DMS 273 (cell line): ENCODE results near the gene CAMTA2.
"Not testable (repeated sequence)": the region's sequence is repeated elsewhere in the genome, so short reads cannot be mapped to it uniquely, and the experiment has no call there.

ENCODE experiments used
- DNase-seq: peaks from one replicate; lab custom pipeline; 2025; ENCODE audit not compliant: unreplicated experiment; lab: John Stamatoyannopoulos, UW

Gene CAMTA2, protein sequence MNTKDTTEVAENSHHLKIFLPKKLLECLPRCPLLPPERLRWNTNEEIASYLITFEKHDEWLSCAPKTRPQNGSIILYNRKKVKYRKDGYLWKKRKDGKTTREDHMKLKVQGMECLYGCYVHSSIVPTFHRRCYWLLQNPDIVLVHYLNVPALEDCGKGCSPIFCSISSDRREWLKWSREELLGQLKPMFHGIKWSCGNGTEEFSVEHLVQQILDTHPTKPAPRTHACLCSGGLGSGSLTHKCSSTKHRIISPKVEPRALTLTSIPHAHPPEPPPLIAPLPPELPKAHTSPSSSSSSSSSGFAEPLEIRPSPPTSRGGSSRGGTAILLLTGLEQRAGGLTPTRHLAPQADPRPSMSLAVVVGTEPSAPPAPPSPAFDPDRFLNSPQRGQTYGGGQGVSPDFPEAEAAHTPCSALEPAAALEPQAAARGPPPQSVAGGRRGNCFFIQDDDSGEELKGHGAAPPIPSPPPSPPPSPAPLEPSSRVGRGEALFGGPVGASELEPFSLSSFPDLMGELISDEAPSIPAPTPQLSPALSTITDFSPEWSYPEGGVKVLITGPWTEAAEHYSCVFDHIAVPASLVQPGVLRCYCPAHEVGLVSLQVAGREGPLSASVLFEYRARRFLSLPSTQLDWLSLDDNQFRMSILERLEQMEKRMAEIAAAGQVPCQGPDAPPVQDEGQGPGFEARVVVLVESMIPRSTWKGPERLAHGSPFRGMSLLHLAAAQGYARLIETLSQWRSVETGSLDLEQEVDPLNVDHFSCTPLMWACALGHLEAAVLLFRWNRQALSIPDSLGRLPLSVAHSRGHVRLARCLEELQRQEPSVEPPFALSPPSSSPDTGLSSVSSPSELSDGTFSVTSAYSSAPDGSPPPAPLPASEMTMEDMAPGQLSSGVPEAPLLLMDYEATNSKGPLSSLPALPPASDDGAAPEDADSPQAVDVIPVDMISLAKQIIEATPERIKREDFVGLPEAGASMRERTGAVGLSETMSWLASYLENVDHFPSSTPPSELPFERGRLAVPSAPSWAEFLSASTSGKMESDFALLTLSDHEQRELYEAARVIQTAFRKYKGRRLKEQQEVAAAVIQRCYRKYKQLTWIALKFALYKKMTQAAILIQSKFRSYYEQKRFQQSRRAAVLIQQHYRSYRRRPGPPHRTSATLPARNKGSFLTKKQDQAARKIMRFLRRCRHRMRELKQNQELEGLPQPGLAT

DNA sequence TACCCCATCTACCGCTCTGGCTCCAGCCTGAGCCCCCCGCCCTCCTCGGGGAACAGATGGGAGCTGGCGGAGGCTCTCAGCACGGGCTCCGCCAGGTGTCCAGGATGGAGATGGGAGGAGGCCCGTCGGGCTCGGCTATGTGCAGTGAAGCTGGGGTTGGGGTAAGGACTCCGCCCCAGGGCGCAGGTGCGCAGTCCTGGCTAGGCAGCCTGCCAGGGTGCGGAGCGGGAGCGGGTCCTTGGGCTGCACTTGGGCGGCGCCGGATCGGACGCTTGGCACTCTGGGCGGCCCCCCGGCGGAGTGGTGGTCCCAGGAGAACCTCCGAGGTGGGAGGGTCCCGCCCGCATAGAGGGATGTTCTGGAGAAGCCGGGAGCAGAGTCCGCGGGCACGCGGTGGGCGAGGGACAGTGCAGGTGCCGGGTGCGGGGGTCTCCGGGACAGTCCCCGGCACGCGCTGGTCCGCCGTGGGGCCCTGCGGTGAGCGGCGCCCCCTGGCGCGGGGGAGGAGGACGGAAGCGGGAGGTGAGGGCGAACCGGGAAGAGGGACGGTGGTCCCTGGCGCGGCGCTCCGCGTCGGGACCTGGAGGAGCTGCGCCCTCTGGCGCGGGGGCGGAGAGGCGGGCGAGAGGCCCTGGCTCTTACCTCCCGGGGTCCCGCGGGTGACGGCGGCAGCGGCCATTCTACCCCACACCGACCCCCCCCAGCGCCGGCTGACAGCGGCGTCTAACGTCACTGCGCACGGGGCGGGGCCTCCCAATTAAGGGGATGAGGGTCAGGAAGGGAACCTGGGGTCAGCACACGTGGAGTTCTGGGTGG, at the start of gene CAMTA2:
Gene CAMTA2, minus strand, starts transcription at position 725 of the 816 bp plus-strand sequence. CDS start 1,453 bp downstream, outside the sequence.
- peak; percentile 84 for DNase-seq

DNA sequence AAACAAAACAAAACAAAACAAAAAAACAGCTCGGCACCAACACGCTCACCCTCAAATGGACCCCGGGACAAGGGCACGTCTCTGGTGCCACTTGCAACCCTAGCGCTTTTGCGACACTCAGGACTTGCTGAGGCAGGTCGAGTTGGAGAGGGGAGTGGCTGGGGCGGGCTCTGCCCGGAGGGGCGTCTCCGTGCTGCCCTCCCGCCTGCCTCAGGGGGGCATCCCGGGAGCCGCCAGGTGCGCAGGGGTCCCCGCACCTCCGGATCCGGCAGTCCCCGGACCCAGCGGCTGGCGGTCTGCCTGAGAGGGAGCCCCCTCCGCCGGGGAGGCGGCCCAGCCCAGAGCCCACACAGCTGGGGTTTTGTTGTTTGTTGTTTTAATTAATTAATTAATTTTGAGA, 47.8 kb upstream of the CAMTA2 start, which contains the start of gene SLC52A1:
Gene SLC52A1, minus strand, starts transcription at position 112 of the 400 bp plus-strand sequence. CDS start 820 bp downstream, outside the sequence.
- no peak for DNase-seq

DNA sequence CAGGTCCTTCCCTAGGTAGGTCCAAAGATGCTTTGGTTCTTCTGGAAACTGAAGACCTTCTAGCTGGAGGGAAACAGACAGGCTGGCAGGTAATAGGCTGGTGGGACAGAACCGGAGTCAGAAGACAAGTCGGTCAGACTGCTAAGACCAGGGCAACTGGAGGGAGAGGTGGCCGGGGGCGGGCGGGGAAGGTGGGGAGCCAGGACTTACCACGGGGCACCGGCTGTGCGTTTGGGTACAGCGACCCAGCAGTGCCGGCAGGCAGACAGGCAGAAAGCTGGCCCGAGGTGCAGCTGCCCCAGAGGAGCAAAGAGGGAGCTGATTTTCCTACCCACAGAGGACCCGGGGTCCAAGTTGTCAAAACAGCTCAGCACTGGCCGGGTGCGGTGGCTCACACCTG, 47.2 kb upstream of the CAMTA2 start:
- no peak for DNase-seq

DNA sequence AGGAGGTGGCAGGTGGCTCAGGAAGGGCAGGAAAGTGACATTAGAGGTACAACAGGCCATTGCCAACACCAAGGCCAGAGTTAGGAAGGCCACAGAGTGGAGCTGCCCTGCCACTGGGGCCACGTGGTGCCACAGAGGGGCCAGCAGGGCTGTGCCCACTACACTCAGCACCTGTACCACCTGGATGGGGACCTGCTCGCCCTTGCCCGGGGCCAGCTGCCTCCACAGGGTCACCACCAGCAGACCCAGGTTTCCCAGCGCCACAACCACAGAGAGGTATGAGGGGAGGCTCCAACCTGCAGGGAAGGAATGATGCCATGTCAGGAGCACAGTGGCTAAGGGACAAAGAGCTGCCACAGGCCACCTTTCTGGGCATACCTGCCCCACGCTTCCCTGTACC, 46.6 kb upstream of the CAMTA2 start:
- no peak for DNase-seq

DNA sequence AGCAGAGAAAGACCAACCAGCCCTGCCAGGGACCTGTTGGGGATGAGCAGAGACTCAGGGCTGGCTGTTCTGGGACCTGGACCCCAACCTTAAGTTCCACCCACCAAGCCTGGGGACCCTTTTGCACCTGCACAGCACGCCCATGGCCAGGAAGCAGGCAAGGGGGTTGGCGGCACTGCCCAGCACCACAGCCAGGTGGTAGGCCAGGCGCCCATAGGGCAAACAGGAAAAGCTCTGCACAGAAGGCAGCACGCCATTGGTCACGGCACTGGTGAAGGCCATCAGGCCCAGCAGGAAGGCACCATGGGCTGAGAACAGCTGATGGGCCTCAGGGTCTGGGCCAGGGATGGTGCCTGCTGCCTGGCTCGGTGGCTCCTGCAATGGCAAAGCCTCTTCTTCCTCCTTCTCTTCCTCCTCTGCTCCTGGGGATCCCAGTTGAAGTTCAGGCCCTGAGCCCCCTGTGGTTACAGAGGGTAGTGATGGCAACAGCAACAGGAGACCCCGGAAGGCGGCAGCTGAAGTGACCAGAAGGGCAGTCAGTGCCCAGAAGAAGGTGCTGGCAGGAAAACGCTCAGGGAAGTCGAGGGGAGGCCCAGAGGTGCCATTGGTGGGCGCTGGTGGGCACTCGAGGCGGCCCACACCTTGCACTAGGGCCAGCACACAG, 46.0 kb upstream of the CAMTA2 start:
- no peak for DNase-seq

DNA sequence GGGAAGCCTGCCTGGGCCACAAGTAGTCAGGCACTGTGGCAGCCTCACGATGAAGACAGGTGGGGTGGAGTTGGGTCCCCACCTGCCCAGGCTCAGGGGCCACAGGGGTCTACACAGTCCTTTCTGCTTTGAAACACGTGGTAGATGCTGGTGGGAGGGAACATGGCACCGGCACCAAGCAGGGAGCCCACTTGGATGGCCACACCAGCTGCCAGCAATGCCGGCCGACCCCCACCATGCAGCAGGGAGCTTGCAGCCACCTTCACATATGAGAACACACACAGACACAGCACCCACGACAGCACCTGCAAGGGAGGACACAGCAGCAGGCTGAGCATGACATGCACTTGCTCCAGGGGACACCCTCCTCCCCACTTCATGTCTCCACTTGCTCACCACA, 45.4 kb upstream of the CAMTA2 start:
- DNase-seq = no peak

DNA sequence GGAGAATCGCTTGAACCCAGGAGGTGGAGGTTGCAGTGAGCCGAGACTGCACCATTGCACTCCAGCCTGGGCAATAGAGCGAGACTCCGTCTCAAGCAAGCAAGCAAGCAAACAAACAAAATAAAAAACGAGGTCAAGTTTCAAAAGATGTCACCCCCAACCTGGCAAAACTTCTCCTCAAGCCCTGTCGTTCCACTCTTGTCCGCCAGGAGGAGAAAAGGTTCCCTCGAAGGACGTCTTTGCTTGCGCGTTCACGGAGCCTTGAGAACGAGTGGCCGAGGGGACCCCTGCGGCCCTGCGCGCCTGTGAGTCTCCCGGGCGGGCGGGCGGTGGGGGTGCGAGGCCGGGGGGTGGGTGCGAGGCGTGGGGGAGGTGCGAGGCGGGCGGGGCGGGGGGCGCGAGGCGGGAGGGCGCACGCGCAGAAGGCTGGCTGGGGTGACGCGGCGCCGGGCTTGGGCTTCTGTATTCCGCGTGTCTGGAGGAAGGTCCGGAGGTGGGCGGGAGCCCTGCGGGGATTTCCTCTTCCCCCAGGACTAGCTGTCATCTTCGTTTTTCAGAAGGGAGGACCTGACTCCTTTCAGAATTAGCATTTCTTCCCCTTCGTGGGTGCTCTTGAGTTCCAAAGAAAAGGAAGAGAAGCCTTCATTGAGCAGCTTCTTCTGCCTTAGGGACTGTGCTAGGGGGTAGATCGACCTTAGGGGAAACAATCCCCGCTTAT, 44.0 kb upstream of the CAMTA2 start:
- peak; percentile 85 for DNase-seq

DNA sequence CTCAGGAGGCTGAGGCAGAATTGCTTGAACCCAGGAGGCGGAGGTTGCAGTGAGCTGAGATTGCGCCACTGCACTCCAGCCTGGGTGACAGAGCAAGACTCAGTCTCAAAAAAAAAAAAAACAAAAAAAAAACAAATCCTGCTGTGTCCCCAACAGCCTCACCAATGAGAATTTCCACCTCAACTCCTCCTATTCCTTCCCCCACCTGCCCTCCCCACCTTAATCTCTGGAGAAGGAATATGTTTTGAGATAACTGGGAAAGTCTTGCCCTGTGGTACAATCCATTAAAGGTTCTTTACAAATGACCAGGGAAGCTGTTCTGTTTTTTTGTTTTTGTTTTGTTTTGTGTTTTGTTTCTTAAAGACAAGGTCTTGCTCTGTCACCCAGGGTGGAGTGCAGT, 42.7 kb upstream of the CAMTA2 start:
- not testable (repeated sequence) for DNase-seq

DNA sequence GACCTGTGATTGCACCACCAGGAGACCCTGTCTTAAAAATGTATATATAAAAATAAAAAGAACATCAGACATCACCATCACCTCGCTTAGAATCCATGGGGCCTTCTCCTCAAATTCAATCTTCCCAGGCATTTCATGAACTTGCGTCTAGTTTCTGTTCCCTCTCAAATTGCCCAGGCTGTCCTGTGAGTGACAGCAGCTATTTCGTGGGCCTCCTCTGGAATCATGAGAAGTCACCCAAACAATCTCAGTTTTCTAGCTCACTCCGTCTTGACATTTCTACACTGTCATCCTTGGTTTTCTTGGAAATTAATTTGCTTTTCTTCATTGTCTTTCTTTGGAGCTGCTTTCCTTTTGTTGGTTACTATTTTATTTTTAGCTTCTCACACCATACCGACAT, 40.4 kb upstream of the CAMTA2 start:
- no peak for DNase-seq

DNA sequence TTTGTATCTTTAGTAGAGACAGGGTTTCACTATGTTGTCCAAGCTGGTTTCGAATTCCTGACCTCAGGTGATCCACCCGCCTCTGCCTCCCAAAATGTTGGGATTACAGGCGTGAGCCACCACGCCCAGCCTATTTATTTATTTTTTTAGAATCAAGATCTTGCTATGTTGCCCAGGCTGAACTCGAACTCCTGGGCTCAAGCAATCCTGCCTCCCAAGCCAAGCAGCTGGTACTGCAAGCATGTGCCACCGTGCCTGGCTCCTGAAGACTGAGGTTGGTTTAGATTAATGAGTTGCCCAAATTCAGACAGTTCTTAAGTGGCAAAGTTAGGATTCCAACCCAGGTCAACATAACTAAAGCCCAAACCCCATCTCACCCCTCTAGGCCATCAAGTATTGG, 39.8 kb upstream of the CAMTA2 start:
- DNase-seq = no peak

DNA sequence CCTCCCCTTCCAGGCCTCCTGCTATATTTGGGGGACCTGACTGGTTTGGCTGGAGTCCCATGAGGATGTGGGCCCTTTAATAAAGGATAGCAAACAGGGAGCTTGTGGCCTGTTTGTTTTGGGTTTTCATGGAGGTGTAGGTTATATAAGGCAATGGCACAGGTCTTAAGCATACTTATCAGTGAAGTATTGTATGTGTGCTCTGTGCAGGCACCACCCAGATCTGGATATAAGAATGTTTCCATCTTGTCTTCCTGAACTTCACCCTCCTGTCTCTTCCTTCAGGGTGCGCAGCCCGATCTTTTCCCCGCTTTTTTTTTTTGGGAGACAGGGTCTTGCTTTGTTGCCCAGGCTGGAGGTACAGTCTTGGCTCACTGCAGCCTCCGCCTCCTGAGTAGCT, 37.1 kb upstream of the CAMTA2 start:
- DNase-seq = no peak

DNA sequence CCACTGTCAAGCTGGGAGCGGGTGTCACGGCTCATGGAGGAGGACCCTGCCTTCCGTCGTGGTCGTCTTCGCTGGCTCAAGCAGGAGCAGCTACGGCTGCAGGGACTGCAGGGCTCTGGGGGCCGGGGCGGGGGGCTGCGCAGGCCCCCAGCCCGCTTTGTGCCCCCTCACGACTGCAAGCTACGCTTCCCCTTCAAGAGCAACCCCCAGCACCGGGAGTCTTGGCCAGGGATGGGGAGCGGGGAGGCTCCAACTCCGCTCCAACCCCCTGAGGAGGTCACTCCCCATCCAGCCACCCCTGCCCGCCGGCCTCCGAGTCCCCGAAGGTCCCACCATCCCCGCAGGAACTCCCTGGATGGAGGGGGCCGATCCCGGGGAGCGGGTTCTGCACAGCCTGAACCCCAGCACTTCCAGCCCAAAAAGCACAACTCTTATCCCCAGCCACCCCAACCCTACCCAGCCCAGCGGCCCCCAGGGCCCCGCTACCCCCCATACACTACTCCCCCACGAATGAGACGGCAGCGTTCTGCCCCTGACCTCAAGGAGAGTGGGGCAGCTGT, 36.2 kb upstream of the CAMTA2 start:
- DNase-seq = no peak

DNA sequence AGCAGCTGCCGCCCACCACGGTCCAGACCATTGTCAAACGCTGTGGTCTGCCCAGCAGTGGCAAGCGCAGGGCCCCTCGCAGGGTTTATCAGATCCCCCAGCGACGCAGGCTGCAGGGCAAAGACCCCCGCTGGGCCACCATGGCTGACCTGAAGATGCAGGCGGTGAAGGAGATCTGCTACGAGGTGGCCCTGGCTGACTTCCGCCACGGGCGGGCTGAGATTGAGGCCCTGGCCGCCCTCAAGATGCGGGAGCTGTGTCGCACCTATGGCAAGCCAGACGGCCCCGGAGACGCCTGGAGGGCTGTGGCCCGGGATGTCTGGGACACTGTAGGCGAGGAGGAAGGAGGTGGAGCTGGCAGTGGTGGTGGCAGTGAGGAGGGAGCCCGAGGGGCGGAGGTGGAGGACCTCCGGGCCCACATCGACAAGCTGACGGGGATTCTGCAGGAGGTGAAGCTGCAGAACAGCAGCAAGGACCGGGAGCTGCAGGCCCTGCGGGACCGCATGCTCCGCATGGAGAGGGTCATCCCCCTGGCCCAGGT, 34.8 kb upstream of the CAMTA2 start:
- no peak for DNase-seq

DNA sequence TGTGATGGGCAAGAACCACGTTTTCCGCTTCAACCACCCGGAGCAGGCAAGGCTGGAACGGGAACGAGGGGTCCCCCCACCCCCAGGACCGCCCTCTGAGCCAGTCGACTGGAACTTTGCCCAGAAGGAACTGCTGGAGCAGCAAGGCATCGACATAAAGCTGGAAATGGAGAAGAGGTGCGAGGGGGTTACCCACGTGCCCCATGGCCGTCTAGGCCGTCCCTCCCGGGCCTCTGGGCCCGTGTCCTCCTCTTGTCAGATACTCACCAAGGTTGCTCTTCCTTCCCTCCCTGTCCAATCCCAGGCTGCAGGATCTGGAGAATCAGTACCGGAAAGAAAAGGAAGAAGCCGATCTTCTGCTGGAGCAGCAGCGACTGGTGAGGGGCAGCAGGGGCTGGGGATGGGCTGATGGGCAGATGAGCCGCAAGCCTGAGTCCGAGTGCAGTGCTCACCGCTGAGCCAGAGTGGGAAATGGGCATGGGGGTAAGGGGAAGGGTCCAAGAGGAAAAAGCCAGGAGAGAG, 33.1 kb upstream of the CAMTA2 start:
- DNase-seq = no peak

DNA sequence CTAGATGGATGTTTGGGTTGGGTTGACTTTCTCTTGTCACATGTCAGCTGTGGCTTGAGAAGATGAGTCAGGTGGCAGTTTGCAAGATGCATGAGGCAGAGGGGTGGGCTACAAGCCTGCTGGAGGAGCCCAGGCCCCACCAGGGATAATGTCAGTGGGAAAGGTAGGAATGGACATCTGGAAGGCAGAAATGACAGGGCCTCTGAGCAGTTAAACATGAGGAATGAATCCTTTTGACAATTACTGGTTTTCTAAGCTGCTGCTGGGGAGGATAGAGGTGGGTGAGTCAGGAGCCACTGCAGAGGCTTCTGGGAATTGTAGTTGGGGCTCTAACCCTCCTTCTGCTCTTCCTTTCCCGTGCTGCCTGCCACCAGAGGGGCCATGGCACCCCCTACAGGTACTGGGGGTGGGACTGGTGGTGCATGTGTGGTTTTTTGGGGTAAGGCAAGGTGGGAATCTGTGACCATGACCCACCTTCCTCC, 32.0 kb upstream of the CAMTA2 start:
- peak; percentile 35 for DNase-seq

DNA sequence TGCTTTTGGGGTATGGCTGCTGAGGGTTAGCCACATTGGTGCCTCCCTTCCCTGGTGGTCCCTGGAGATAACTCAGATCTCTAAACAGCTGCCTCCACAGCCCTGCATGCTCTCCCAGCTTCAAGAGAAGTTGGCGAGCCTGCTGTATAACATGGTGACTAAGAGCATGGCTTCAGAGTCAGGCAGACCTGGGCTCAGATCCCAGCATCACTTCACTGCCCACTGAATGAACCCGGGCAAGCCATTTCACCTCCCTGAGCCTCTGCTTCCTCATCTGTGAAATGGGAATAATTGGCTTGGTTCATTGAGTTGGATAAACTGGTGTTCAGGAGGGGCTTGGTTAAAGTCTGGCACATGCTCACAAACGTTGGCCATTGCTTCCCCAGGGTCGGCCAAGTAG, 26.9 kb upstream of the CAMTA2 start:
- no peak for DNase-seq

DNA sequence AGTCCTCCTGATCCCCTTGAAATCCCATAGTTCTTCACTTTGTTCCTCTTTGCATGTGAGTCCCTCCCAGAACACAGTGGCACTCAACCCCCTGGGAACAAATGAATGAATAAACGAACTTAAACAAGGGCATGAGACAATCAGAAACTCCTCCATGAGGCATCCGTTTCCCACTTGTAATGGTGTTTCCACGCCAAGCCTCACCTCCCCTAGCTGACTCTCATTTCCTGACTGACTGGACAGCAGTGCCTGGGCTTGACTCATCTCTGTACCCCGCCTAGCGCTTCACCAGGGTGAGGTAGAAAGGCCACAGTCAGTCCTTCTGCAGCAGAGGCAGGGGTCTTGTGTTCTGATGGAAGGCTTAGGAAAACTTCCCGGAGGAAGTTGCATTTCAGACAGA, 24.5 kb upstream of the CAMTA2 start:
- DNase-seq = no peak

DNA sequence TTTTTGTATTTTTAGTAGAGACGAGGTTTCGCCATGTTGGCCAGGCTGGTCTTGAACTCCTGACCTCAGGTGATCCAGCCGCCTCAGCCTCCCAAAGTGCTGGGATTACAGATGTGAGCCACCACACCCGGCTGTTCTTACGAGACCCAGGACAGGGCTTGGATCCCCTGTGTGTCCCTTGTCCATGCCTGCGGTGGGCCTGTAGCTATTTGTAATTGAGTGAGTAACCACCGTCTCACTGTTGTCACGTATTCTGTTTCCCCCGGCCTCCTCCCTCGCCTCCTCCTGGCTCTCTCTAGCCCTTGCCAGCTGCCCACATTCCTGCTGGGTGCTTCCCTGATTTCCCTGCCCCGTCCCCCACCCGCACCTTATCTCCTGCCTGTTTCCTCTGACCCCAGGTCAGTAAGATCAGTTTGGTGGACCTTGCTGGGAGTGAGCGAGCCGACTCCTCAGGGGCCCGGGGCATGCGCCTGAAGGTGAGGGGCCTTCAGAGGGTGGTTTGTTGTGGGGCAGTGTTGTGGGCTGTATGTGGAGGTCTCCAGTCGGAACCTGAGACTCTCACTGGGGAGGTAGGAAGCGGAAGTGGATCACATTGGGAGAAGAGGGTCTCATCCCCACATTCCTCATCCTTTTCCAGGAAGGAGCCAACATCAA, 15.9 kb upstream of the CAMTA2 start:
- DNase-seq = no peak
